Neural cell (in vitro differentiated cells): Measurements from ENCODE around the gene MKNK1. TPM values are rescaled to one million over a fixed set of nuclear protein-coding genes. Genes with fewer than 3 reads are reported as not detected.

ENCODE experiments used
- H2AFZ ChIP-seq: fragments of 200-600, 300-800 bp; sonication (generic), shearing (Covaris generic); 2 replicates; pipeline ENCODE4 v1.6.0; 2014; ENCODE audit warnings: low read depth, mild to moderate bottlenecking, antibody characterized with exemption, low read length, moderate library complexity
- H3F3A ChIP-seq: fragments of 200-600 bp; shearing (Covaris generic); 2 replicates; pipeline ENCODE4 v1.6.1; 2016; ENCODE audit warnings: mild to moderate bottlenecking, moderate library complexity, mixed read lengths, antibody characterized with exemption, low read length; ENCODE audit not compliant: insufficient read depth, poor library complexity, severe bottlenecking
- H3K27ac ChIP-seq: fragments of 200-600, 300-800 bp; sonication (generic), shearing (Covaris generic); 2 replicates; pipeline ENCODE4 v1.5.1; 2014; ENCODE audit warnings: mild to moderate bottlenecking, low read length, moderate library complexity
- H3K27me3 ChIP-seq: fragments of 300-800, 200-600 bp; sonication (generic), shearing (Covaris generic); 2 replicates; pipeline ENCODE4 v1.6.0; 2014; ENCODE audit warnings: mild to moderate bottlenecking, low read depth, low read length, moderate library complexity; ENCODE audit not compliant: insufficient read depth
- H3K36me3 ChIP-seq: fragments of 300-800, 200-600 bp; sonication (generic), shearing (Covaris generic); 2 replicates; pipeline ENCODE4 v1.5.1; 2014; ENCODE audit warnings: mild to moderate bottlenecking, antibody characterized with exemption, low read length, moderate library complexity; ENCODE audit not compliant: insufficient read depth
- H3K4me2 ChIP-seq: fragments of 300-800, 200-600 bp; sonication (generic), shearing (Covaris generic); 2 replicates; pipeline ENCODE4 v1.6.0; 2014; ENCODE audit warnings: mild to moderate bottlenecking, low read length
- H3K4me3 ChIP-seq: fragments of 300-800, 200-600 bp; sonication (generic), shearing (Covaris generic); 2 replicates; pipeline ENCODE4 v1.5.1; 2014; ENCODE audit warnings: mild to moderate bottlenecking, low read length, moderate library complexity
- H3K79me2 ChIP-seq: fragments of 200-600 bp; shearing (Covaris generic); replicated peaks from 2 replicates; pipeline ENCODE4 v1.6.0; 2014; ENCODE audit warnings: mild to moderate bottlenecking, low read length, moderate library complexity; ENCODE audit not compliant: insufficient read depth
- H3K9ac ChIP-seq: fragments of 300-800, 200-600 bp; sonication (generic), shearing (Covaris generic); 2 replicates; pipeline ENCODE4 v1.6.1; 2016; ENCODE audit warnings: mild to moderate bottlenecking, low read length, mixed read lengths
- H3K9me2 ChIP-seq: fragments of 200-600 bp; shearing (Covaris generic); 2 replicates; pipeline ENCODE4 v1.6.1; 2016; ENCODE audit warnings: mild to moderate bottlenecking, low read length, mixed read lengths; ENCODE audit not compliant: insufficient read depth
- H3K9me3 ChIP-seq: fragments of 200-600, 300-800 bp; sonication (generic), shearing (Covaris generic); 2 replicates; pipeline ENCODE4 v1.6.1; 2016; ENCODE audit warnings: mild to moderate bottlenecking, mixed run types, low read length, moderate library complexity, mixed read lengths
- H4K20me1 ChIP-seq: fragments of 200-600 bp; shearing (Covaris generic); 2 replicates; pipeline ENCODE4 v1.6.1; 2016; ENCODE audit warnings: mild to moderate bottlenecking, mixed run types; ENCODE audit not compliant: insufficient read depth
- CTCF ChIP-seq: fragments of 450-650 bp; IDR thresholded peaks from 2 replicates; pipeline ENCODE4 v1.5.1; 2014; ENCODE audit warnings: antibody characterized with exemption, mild to moderate bottlenecking, moderate library complexity; ENCODE audit not compliant: poor library complexity, severe bottlenecking
- EP300 ChIP-seq: fragments of 450-650 bp; conservative IDR thresholded peaks from 2 replicates; pipeline ENCODE4 v1.6.1; 2014; ENCODE audit warnings: antibody characterized with exemption, mild to moderate bottlenecking, moderate library complexity; ENCODE audit not compliant: poor library complexity, severe bottlenecking
- EZH2 ChIP-seq: fragments of 200-600, 300-800 bp; shearing (Covaris generic), sonication (generic); IDR thresholded peaks from 2 replicates; pipeline ENCODE4 v1.6.1; 2014; ENCODE audit warnings: antibody characterized with exemption, low read length, borderline replicate concordance, mild to moderate bottlenecking; ENCODE audit not compliant: insufficient read depth, poor library complexity, severe bottlenecking
- MXI1 ChIP-seq: fragments of 450-650 bp; conservative IDR thresholded peaks from 2 replicates; pipeline ENCODE4 v1.6.1; 2014; ENCODE audit warnings: antibody characterized with exemption, mild to moderate bottlenecking; ENCODE audit not compliant: poor library complexity, severe bottlenecking
- POLR2AphosphoS5 ChIP-seq: IDR thresholded peaks from 2 replicates; pipeline ENCODE4 v1.6.1; 2012
- RAD21 ChIP-seq: fragments of 450-650 bp; conservative IDR thresholded peaks from 2 replicates; pipeline ENCODE4 v1.6.1; 2014; ENCODE audit warnings: antibody characterized with exemption, mild to moderate bottlenecking, moderate library complexity
- SMC3 ChIP-seq: fragments of 450-650 bp; conservative IDR thresholded peaks from 2 replicates; pipeline ENCODE4 v1.6.1; 2014; ENCODE audit warnings: antibody characterized with exemption, mild to moderate bottlenecking, moderate library complexity; ENCODE audit not compliant: poor library complexity
- TAF1 ChIP-seq: IDR thresholded peaks from 2 replicates; pipeline ENCODE4 v1.6.1; 2012; ENCODE audit warnings: low read depth
- polyA plus RNA-seq: library from polyadenylated mRNA; depleted of rRNA; stranded (reverse); fragments of >200 nt; gene quantifications from 2 replicates; pipeline ENCODE4 v1.2.3, GENCODE V29; 2014
- TF ChIP-seq, protein P1 (sequence below): IDR thresholded peaks from 2 replicates; pipeline ENCODE4 v1.6.1; 2012; ENCODE audit warnings: borderline replicate concordance

Gene MKNK1
- polyA plus RNA-seq, 1 donor from 2014 or later, result 9.6 TPM

DNA sequence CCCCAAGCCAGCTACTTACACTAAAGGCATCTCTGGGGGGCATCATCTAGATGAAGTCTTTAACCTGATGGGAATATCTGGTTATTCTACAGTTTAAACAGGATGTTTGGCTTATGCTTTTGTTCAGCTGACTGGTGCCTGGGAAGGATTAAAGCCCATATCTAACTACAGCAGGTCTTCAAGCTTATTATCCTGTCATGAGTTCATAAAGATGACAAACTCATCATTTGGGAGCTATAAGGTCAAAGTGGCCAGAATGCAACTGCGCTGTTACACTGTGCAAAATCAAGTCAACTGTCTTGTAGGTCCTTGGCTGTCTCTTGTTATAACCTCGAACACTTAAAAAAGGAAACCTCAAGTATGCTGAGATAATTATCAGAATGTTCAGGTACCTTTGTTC is 31.1 kb upstream of the MKNK1 start:
- Histone ChIP-seq H3K36me3 (peaks cover 10% of the 10 kb centered on the region), H3K27me3 (no peaks in the 10 kb centered on the region), H3K27ac (no peak overlapping the region), H2AFZ (no peak overlapping the region), H3F3A (no peaks in the 10 kb centered on the region), H4K20me1 (no peaks in the 10 kb centered on the region), H3K9me2 (no peaks in the 10 kb centered on the region), H3K9ac (no peak overlapping the region), H3K9me3 (no peaks in the 10 kb centered on the region), H3K79me2 (no peaks in the 10 kb centered on the region), H3K4me3 (no peak overlapping the region), H3K4me2 (no peak overlapping the region)
- TF ChIP-seq RAD21, result no peak
- no peak for TF ChIP-seq POLR2AphosphoS5
- TF ChIP-seq MXI1, result no peak
- TF ChIP-seq TAF1, result no peak
- TF ChIP-seq SMC3, result no peak
- TF ChIP-seq CTCF, result no peak
- no peak for TF ChIP-seq EZH2
- TF ChIP-seq, protein P1, sequence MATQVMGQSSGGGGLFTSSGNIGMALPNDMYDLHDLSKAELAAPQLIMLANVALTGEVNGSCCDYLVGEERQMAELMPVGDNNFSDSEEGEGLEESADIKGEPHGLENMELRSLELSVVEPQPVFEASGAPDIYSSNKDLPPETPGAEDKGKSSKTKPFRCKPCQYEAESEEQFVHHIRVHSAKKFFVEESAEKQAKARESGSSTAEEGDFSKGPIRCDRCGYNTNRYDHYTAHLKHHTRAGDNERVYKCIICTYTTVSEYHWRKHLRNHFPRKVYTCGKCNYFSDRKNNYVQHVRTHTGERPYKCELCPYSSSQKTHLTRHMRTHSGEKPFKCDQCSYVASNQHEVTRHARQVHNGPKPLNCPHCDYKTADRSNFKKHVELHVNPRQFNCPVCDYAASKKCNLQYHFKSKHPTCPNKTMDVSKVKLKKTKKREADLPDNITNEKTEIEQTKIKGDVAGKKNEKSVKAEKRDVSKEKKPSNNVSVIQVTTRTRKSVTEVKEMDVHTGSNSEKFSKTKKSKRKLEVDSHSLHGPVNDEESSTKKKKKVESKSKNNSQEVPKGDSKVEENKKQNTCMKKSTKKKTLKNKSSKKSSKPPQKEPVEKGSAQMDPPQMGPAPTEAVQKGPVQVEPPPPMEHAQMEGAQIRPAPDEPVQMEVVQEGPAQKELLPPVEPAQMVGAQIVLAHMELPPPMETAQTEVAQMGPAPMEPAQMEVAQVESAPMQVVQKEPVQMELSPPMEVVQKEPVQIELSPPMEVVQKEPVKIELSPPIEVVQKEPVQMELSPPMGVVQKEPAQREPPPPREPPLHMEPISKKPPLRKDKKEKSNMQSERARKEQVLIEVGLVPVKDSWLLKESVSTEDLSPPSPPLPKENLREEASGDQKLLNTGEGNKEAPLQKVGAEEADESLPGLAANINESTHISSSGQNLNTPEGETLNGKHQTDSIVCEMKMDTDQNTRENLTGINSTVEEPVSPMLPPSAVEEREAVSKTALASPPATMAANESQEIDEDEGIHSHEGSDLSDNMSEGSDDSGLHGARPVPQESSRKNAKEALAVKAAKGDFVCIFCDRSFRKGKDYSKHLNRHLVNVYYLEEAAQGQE, result no peak
- no peak for TF ChIP-seq EP300

GRCh38 chr1:46630719-46631118 is 26.7 kb upstream of the MKNK1 start:
- Histone ChIP-seq H3K27ac (no peak overlapping the region), H3K36me3 (peaks cover 10% of the 10 kb centered on the region), H3K27me3 (no peaks in the 10 kb centered on the region), H4K20me1 (no peaks in the 10 kb centered on the region), H3F3A (no peaks in the 10 kb centered on the region), H3K4me3 (no peak overlapping the region), H2AFZ (no peak overlapping the region), H3K79me2 (no peaks in the 10 kb centered on the region), H3K9me2 (no peaks in the 10 kb centered on the region), H3K9me3 (no peaks in the 10 kb centered on the region), H3K9ac (no peak overlapping the region), H3K4me2 (no peak overlapping the region)
- TF ChIP-seq TAF1 (no peak), EZH2 (no peak), SMC3 (no peak), CTCF (no peak), EP300 (no peak), POLR2AphosphoS5 (no peak), MXI1 (no peak), RAD21 (no peak)
- TF ChIP-seq, protein P1, result no peak
